ENCODE results near the gene TGFA.

Gene TGFA

DNA sequence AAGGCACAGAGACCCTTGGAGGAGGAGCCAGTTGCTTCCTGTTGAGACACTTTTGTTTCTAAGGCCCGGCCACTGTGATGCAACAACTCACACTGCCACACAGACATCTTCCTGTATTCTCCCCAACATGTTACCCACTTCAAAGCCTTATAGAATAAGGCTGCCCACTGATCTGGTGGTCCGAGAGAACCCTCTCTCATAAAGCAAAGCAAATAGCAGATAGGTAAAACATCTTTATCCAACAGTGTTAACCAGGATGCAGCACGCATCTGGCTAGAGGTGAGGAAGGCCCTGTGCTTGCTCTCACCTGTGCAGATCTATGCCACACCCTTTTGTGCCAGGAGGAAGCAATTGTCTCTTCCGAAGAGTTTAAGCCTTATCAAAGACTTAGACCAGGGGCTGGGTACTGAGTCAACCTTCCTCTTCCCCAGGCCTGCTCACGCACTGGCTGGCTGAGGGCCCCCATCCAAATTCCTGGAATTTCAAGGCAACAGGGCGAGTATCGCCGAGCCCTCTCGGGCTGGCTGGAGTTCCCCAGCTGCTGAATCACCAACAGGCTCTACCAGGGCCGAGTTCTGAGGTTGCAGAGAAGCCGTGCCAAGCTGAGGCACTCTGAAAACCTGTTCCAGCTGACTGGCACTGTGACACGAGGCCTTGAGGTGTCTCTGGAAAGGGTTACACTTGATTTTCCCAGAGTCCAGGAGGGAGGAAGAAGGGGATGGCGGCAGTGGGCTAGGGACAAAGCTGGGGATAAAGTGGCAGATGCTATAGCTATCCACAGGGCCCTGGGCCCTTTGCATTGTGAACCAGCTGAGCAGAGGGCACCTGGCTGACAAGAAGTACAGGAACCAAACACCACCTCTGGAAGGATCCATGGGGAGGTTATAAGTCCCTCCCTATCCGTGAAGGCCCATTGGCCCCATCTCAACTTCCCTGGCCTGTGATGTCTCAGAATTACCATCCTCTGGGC is 29.3 kb downstream of the TGFA start:
- H3K4me3 ChIP-seq (ENCODE audit: low read depth, low read length): no peak overlapping the region
- TF ChIP-seq, protein P1, sequence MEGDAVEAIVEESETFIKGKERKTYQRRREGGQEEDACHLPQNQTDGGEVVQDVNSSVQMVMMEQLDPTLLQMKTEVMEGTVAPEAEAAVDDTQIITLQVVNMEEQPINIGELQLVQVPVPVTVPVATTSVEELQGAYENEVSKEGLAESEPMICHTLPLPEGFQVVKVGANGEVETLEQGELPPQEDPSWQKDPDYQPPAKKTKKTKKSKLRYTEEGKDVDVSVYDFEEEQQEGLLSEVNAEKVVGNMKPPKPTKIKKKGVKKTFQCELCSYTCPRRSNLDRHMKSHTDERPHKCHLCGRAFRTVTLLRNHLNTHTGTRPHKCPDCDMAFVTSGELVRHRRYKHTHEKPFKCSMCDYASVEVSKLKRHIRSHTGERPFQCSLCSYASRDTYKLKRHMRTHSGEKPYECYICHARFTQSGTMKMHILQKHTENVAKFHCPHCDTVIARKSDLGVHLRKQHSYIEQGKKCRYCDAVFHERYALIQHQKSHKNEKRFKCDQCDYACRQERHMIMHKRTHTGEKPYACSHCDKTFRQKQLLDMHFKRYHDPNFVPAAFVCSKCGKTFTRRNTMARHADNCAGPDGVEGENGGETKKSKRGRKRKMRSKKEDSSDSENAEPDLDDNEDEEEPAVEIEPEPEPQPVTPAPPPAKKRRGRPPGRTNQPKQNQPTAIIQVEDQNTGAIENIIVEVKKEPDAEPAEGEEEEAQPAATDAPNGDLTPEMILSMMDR (IDR thresholded peaks at IDR 0.05; ENCODE audit: low read depth, low read length): no peak

DNA sequence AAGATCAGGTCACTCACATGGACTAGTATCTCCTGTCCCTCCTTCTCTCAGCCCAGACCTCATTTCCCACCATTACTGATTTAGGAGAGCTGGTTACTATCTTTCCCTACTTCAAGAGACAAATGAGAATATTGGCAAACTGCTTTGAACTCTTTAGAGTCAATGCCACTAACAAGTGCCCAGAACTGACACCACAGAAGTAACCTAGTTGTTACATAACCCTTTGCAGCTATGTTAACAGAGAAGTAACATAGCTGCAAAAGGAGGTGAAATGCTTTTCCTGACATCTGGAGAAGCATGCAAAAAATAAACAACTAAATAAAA is 30.0 kb downstream of the TGFA start:
- no peak overlapping the region for H3K4me3 ChIP-seq (ENCODE audit: low read depth, low read length)
- TF ChIP-seq, protein P1 (IDR thresholded peaks at IDR 0.05; ENCODE audit: low read depth, low read length): no peak

DNA sequence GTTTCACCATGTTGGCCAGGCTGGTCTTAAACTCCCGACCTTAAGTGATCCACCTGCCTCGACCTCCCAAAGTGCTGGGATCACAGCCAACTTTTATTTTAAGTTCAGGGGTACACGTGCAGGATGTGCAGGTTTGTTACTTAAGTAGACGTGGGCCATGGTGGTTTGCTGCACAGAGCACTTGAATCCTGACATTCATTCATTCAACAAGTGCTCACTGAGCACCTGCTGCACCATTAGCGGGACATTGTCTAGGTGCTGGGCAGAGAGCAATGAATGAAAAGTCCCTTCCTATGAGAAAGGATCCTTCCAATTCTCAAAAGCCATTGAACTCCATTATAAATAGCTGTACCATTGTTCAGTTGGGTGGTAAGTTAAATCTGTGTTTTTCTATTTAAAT is 31.0 kb downstream of the TGFA start:
- H3K4me3 ChIP-seq (ENCODE audit: low read depth, low read length): no peak overlapping the region
- TF ChIP-seq, protein P1 (IDR thresholded peaks at IDR 0.05; ENCODE audit: low read depth, low read length): no peak

DNA sequence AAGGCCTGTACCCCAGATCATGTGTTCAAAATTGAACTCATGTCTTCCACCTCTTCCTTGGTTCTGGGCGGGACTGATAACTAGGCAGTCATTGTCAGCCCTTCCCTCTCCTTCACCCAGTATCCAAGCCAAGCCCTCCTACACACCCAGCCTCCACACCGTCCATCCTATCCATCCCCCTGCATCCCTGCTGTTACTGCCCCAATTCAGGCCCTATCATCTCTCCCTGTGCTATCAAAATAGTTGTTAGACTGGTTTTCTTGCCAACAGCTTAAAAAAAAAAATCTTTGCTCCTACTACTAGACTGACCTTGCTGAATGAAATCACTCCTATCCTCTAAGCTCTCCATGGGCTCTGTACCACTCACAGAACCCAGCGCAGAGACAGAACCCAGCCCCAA is 32.8 kb downstream of the TGFA start:
- H3K4me3 ChIP-seq (ENCODE audit: low read depth, low read length): no peak overlapping the region
- TF ChIP-seq, protein P1 (IDR thresholded peaks at IDR 0.05; ENCODE audit: low read depth, low read length): no peak

DNA sequence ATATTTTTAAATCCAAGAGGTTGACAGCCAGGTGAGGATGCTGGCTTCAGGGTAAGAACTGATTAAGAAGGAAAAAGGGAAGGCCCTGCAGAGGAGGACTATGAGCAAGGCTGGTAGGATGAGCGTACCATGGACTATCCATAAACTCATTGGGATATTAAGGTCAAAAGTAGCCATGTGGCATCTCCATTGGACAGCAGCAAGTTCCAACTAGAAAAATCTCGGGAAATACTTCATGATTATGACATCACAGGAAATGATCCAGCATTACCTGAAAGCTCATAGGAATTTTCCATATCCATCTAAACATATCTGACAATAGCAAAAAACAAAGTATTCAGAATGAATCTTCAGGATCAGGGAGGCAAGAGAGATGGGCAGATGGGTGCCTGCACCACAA is 34.2 kb downstream of the TGFA start:
- TF ChIP-seq, protein P1 (IDR thresholded peaks at IDR 0.05; ENCODE audit: low read depth, low read length): no peak

DNA sequence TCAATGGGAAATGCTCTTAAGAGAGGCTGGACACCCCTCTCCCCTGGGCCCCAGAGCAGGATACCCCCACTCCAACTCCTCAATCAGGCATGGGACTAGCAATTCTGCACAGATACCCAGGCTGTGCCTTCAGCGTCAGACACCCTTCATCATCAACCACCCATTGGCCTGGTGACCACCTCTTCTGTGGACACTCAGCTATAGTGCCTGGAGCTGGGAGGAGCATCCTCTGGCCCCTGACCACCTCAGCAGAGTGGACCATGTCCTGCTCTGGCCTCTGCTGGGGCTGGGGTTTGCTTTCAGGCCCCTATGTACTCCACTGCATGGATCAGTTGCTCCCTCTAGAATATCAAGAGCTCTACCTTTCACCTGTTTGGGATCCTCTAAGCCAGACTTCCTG is 35.1 kb downstream of the TGFA start:
- TF ChIP-seq, protein P1 (IDR thresholded peaks at IDR 0.05; ENCODE audit: low read depth, low read length): no peak
- no peak overlapping the region for H3K4me3 ChIP-seq (ENCODE audit: low read depth, low read length)

More for the DNA sequence above, 34.2 kb downstream of the TGFA start:
- H3K4me3 ChIP-seq (ENCODE audit: low read depth, low read length): no peak overlapping the region

DNA sequence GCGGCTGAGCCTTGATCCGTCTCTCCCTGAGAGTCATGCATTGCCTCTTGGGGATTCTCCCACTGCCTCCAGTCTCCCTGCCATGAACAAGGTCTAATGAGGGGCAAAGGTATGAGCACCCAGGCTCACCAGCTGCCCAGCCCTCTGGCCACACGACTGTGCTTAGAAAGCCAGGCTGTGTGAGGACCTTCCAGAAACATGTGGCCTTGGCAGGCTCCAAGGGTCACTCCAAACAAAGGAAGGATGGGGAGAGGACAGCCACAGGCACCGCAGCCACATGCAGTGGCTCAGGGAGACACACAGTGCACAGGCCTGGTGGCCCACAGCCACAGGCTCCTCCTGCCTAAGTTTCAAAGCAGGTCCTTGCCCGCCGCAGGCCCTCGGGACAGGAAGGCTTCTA is 35.8 kb downstream of the TGFA start:
- no peak overlapping the region for H3K4me3 ChIP-seq (ENCODE audit: low read depth, low read length)
- TF ChIP-seq, protein P1 (IDR thresholded peaks at IDR 0.05; ENCODE audit: low read depth, low read length): no peak
